HTERT RPE-1 (cell line): ENCODE measurements around the gene PHEX.

Experiments used
- in situ Hi-C: fragments of 300-500 bp; cut with MboI; formaldehyde crosslinking; loops from 4 replicates; pipeline ENCODE4 v1.14.3; 2020; ENCODE audit warnings: low sequenced_read_pairs

The PHEX gene

DNA sequence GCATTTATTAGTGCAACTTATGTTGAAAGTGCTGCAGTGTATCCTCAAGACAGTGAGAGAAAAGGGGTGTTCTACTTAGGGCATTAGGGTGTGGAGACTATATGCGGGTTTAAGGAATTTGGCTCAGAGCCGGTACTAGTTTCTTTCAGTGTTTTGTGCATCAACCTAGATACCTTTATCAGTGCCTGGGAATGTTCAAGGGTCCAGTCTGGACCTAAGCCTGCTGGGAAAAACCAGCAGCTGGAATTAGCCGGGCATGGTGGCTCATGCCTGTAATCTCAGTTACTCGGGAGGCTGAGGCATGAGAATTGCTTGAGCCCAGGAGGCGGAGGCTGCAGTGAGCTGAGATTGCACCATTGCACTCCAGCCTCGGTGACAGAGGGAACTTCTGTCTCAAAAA, 7.4 kb downstream of the PHEX start:
- in situ Hi-C loops = no loop called here

DNA sequence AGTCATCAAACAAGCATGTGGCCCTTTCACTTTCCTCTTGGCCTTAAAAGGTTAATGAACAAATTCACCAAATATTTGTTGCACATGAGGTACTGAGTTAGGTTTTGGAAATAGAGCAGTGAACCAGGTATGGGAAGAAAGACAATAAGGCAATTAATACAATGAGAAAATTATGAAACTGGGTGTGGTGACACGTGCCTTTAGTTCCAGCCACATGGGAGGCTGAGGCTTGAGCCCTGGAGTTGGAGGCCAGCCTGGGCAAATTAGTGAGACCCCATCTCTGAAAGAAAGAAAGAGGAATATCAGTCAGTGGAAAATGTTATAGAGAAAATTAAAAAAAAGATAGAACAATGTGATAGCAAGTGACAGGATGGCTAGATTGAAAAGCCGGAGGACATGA, 8.1 kb downstream of the PHEX start:
- in situ Hi-C loops = no loop called here

DNA sequence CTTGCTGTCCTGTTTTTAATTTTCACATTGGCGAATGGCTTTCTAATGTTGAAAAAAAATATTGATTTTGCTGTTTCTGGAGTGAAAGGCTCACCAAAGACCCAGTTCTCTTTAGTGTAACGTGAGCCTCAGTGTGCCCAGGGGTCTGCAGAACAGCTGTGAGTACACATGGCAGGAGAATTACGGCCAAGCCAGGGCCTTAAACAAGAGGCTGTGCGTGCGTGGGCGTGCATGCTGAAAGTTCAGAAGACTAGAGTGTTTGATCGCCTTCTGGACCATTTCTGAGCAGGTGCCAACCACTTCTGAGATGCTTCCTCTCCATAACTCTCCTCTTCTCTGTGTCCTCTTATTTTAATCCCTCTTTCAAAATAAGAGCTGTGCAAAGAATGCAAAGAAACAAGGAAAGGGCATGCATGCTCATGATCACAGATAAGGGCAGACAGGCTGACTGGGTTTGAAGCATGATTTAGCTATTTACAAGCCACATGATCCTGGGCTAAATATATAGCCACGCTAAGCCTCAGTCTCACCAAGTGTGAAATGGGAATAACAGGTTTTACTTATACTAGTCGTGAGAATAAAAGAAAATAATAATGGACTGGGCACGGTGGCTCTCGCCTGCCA, 9.9 kb downstream of the PHEX start:
- in situ Hi-C loops = no loop called here

DNA sequence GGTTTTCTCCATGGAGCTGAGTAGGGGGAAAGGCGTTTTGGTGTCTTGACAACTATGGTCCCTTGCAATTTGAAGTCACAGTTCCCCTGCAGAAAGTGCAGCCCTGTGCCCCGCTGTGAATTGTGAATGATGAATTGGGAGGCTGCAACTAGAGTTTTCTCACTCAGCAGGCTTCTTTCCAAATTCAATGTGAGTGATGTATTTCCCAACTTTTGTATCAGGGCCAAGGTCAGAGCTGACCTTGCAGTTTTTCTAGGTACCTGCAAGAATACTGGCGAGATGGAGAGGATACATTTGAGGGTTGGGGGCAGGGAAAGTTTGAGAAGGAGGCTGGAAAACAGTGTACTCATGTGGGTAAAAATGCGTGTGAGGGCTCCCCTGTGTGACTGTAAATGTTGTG, 11.7 kb downstream of the PHEX start:
- in situ Hi-C loops = no loop called here

DNA sequence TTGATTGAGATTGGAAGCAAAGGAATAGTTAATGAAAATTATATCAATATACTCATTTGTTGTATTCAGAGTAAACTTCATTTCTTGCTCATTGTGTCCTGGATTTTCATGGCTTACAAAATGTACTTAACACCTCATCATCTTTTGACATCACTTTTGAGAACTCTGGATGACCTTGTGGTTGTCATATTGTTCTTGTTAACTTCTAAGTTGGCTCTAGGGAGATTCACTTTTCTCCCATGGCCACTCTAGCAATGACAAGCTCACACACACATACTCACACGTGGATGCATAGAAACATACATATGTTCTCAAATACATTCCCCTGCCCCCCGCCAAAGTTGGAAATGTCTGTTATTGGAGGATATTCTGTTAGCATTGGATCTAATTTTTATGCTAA, 15.3 kb downstream of the PHEX start:
- in situ Hi-C loops = no loop called here

DNA sequence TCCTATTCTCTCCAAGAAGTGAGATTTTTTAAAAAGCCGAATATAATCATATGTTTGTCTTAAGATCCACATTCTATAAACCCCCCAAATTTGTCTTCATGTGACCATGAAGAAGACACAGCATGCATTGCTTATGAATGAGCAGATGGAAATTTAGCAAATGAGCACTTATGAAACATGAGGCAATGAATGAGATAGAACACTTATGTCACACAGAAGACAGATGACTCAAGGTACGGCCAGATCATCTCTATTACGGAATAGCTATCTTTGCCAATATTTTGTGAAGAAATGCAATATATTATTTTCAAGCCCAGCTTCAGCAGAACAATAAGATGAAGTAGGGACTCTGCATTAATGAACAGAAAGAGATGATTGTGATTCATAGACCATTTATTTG, 21.4 kb downstream of the PHEX start:
- in situ Hi-C loops = no loop called here

DNA sequence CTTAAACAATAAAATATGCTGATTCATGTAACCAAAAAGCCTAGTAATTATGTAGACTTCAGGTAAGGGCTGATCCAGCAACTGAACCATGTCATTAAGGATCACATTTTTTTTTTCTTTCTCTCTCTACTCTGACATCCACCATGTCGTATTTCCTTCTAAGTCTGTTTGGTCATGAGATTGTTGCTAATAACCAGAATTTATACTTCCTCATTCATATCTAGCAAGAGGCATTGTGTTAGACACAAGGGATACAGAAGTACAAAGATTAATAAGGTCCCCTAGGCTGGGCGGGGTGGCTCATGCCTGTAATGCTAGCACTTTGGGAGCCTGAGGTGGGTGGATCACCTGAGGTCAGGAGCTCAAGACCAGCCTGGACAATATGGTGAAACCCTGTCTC, 24.1 kb downstream of the PHEX start:
- in situ Hi-C loops = no loop called here

DNA sequence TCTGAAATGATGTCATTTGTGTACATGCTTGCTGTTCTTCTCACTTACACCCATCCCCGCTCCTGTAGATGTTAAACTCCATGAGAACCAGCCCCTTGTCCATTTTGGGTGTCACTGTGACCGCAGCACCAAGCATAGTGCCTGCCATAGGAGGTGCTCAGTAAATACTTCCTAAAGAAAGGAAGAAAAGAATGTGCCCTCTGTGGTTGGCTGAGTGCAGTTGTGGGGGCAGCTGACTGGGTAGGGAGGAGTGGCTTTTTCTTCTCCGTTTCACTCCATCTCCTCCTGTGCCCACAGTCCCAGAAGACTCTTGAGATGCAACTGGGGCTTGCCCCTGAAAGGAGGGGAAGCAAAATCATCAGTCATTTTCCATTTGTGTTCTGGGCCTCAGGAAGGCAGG, 25.5 kb downstream of the PHEX start:
- in situ Hi-C loops = no loop called here

DNA sequence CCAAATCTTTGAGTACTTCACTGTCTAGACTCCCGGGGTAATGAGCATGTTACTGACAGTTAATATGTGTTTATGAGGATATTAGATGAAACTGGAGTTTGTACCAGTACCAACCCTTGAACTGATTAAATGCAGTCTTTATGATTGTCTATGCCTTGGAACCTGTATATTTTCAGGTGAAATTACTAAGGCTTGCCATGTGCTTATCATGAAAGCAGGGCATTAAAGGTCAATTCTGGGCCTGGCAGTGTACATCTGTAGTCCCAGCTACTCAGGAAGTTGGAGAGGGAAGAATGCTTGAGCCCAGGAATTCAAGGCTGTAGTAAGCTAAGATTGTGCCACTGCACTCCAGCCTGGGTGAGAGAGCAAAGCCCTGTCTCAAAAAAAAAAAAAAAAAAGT, 27.6 kb downstream of the PHEX start:
- in situ Hi-C loops = no loop called here

DNA sequence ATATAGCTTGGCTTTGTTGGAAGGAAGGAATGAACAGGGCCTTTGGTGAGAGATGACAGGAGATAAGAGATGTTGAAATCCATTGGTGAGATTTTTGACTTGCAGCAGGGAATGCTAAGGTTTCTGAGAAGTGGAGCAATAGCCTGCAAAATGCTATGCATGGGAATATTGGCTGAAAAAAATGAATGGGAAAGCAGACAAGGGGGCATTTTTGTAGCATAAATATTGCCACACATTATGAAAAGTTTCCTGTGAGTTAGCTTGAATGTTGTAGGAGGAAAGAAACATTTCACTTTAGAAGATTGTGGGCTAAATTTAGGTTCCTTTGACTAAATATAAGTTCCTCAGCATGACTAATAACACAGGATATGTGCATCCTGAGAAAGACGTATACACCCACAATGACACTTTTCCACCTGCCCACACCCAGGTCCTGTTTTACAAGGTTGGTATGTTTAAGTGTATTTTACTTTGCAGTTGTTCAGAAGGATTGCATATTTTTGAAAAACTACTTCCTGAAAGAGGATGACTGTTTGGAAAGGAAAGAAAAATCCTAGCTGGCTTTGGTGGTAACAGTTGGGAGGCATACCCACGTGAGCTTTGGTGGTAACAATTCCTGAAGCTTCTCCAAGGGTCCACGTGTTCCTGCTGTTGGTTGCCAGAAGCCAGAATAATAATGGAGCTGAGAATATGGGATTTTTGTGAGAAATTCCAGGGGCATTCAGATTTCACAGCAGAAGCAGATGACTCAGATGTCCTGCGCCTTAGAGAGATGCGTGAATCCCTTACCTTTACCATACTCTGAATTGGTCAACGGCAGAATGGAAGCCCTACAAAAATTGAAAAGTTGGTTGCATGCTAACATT, 28.5 kb downstream of the PHEX start:
- in situ Hi-C loops = no loop called here

DNA sequence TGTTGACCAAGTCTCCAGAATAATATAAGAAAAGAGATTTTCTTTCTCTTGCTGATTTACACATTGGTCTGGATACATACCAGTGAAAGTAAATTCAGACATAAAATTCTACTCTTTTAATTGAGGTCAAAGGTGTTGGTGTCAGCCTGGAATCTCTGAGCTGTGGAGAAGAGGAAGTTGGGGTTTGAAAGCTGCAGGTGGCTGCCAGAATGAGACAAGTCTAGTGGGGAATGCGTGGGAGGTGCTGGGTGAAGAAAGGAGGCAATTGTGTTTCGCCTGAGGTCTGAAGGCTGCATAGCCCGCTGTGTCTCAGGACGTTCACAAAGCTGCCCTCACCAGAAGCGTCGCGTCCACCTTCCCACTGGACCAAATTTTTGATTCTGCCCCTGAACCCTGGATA, 31.2 kb downstream of the PHEX start:
- in situ Hi-C loops = no loop called here

DNA sequence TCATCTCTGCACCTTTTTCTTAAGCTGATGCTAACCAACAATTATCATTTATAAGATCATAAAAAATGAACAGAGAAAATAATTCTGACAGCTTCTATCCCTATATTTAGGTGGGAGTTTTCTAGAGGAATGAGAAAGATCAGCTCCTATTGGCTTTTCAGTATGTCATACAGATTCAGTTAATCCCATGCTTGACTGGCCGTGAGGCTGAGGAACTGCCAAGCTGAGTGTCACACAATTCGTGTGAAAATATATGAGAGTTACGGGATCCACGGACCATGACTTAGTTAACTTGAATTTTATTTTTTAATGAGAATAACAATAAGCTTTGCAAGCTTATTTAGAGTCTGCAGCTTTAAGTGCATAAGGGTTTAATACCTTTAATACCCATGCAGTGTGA, 37.5 kb downstream of the PHEX start:
- in situ Hi-C loops = no loop called here

DNA sequence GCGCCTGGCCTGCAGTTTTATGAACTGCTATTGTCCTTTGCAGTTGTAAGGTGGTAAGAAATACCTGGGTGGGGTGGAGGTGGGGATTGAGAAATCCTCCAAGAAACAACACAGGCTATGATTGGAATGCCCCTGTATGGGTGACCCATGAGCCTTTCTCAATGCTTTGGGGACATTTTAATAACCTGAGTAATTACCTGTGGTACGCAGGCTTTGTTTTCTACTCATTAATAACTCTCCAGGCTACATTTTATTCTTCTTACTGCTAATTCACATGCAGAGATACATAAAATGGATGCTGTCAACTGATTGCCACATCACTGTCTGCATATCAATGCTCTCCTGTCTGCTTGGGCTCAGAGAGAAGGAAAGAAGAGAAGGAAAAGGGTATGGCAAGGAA, 41.8 kb downstream of the PHEX start:
- in situ Hi-C loops = no loop called here

DNA sequence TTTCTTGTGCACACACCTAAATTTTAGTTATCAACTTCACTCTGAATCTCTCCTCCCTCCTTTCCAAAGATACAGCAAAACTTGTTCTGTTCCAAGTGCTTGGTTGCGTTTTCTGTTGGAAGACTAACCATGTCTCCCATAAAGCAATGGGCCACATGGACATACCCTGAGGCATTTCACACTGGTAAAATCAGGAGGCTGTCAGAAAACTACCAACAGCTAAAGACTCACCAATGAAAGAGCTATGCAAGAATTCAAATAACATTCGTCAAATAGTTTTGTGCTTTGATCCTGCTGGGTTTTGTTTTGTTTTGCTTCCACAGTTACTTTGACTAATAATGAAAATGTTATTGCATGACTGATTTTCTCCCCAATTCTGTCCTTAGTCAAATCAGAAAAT, 46.0 kb downstream of the PHEX start:
- in situ Hi-C loops = no loop called here

DNA sequence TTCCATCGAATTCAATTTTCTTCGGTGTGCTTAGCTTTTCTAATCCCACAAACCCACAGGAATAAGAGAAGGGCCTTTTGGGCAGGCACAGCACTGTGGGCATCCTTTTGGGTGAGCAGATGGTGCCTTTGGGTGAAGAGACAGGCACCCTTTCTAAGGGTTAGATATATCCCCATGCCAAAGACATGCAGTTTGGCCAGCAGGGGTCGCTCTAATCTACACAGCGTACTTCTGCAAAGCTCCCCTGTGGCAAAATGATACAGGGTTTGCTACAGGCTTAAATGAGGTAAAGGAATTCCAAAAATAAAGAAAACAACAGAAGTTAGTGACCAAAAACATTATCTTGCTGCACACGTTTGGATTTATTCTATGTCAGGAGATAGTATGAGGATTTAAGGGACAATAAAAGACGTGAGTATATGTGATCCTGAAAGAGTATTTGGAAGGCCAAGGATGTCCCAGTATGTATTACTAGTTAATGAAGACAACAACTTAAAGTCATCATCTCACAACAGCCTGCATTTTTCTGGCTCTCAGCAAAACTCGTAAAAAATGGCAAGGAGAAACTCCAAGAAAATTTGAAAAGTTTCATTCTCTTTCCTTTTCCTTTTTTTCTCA, 49.5 kb downstream of the PHEX start:
- in situ Hi-C loops = no loop called here

DNA sequence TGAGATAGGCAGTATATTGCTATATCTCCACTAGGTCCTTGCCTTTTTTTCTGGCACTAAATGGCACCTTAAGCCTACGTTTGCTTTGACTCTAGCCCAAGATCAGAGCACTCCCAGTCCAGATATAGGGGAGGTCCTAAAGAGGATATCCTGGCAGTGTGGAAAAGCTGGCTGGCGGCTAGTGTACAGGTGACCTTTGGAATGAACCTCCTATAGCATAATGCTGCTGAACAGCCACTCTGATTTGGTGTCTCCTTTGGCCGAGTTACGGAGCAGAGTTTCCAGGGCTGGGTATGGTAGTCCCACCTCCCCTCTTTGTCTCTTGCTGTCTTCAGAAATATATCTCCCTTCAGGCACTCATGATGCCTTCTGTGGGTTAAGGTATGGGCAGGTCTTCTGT, 53.9 kb downstream of the PHEX start:
- in situ Hi-C loops = no loop called here

DNA sequence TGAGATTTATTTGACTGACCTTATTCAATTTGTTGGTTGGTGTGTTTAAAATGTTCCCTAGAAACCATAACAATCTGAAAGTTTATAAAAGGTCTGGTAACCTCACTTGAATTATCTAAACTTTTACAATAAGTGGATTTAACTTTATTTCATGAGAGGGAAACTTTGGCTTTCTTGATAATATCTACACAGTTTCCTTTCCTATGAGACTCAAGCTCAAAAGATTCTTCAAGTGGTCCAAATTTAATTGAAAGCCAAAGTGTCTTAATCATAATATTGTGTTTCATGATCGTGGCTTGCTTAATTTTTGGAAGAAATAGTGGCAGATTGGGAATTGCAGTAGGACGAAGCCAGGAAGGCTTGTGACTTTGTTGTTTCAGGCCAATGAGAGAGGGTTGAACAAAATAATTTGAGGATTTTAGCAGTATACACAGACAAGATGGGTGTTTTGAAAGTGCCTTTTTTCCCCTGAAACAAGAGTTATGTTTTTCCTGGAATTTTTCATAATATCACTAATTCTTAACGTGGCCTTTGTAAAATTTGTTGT, 55.0 kb downstream of the PHEX start:
- in situ Hi-C loops = no loop called here

DNA sequence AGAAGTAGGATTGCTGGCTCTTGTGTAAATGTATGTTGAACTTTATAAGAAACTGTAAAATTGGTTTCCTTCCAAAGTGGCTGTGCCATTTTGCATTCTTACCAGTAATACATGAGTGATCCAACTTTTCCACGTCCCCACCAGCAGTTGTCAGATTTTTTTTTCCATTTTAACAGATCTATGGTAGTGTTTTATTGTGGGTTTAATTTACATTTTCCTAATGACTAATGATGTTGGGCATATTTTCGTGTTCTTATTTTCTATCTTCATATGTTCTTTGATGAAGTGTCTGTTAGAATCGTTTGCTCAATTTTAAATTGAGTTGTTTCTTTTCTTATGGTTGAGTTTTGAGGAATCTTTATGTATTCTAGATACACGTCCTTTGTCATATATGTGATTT, 56.2 kb downstream of the PHEX start:
- in situ Hi-C loops = no loop called here

DNA sequence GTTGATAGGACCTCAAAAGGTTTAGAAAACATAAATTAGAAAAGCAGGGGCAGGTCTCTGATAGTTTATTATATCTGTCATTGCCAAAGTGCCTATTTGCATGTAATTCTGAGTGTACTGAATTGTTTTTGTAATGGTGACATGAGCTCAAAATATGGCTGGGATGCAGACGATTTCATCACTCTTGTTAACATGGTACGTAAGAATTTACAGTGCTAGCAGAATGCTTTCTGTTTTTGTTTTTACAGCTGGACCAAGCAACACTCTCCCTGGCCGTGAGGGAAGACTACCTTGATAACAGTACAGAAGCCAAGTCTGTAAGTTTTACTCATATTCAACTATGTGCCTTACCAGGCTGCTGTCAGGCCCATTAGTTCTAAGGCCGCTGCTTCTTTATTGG, 58.1 kb downstream of the PHEX start:
- in situ Hi-C loops = no loop called here

DNA sequence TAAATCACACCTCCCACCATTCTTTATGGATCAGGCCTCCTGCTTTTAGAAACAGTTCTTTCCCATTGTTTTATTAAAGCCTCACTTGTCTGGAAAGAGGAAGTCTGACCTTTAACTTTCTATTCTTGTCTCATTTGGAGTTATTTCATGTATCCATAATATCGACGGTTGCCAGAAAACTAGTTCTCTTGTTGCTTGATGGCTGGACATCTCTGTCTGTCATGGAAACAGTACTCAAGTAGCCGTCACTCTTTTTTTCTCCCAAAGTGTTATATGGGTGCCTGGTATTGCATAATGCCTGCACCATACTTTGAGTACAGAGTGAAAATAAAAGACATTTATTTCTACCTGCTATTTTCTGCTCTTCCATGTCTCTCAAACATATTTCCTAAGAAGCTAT, 61.4 kb downstream of the PHEX start:
- in situ Hi-C loops = no loop called here

DNA sequence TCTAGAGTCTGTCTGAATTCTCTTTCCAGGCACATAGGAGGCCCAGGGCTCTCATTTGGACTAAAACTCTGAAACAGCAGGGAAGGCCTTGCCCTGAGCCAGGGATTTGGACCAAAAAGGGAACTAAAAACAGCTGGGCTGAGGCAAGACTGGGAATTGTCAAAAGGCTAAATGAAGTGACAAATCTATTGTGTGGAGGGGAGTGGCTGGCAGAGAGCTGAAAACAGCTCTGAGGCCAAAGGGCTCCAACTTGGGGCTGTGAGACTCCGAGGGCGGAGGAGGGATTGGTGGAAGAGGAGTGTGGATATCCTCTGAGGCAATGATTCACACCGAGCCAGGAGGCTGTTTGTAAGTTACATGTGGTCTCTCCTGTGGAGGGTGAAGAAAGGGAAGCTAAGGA, 63.2 kb downstream of the PHEX start:
- in situ Hi-C loops = no loop called here

DNA sequence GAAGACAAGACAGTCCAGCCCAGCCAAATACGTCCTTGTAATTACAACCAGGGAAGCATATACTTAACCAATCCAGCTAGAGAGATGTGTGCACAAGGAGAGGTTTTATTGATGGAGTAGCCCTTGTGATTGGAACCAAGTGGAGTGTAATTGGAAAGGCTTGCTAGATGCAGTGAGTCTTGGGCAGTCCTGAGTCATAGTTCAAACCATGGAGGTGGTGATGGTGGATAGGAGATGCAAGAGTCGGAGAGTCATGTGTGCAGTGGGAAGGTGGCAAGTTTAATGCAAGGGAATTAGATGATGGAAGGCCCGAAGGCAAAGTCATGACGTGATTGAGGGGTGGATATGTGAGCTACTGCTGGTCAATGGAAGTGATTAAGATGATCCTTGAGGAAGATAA, 63.7 kb downstream of the PHEX start:
- in situ Hi-C loops = no loop called here
